Activated naive CD4-positive, alpha-beta T cell treated with anti-CD3 and anti-CD28 coated beads, Interleukin-2, amount 10 ng/mL, durations not matched to agents 7 days and 5 days (primary cell): ENCODE data around the gene MBP.
A peak's percentile ranks its signal among the peaks of the same experiment; 100 is the strongest.

Experiments used
- CTCF ChIA-PET: fragments of 350-600 bp; sonication (Branson Sonifier 250); formaldehyde crosslinking; loops from one replicate; lab custom pipeline; 2021; ENCODE audit warnings: antibody characterized with exemption; lab: Charles Lee
- DNase-seq: peaks from one replicate; pipeline ENCODE4 v3.0.0-alpha.2; 2020
- H3K27ac Mint-ChIP-seq: one replicate; pipeline ENCODE4 v1.8.0; 2021; ENCODE audit warnings: mild to moderate bottlenecking, moderate library complexity, mixed read lengths
- H3K27me3 Mint-ChIP-seq: one replicate; pipeline ENCODE4 v1.8.0; 2021; ENCODE audit warnings: mild to moderate bottlenecking, mixed read lengths
- H3K36me3 Mint-ChIP-seq: one replicate; pipeline ENCODE4 v1.8.0; 2021; ENCODE audit warnings: mixed read lengths
- H3K4me1 Mint-ChIP-seq: one replicate; pipeline ENCODE4 v1.8.0; 2021; ENCODE audit warnings: mixed read lengths
- H3K4me3 Mint-ChIP-seq: one replicate; pipeline ENCODE4 v1.8.0; 2021; ENCODE audit warnings: mild to moderate bottlenecking, moderate library complexity, mixed read lengths
- H3K9me3 Mint-ChIP-seq: one replicate; pipeline ENCODE4 v1.8.0; 2021; ENCODE audit warnings: mixed read lengths

The MBP gene

DNA sequence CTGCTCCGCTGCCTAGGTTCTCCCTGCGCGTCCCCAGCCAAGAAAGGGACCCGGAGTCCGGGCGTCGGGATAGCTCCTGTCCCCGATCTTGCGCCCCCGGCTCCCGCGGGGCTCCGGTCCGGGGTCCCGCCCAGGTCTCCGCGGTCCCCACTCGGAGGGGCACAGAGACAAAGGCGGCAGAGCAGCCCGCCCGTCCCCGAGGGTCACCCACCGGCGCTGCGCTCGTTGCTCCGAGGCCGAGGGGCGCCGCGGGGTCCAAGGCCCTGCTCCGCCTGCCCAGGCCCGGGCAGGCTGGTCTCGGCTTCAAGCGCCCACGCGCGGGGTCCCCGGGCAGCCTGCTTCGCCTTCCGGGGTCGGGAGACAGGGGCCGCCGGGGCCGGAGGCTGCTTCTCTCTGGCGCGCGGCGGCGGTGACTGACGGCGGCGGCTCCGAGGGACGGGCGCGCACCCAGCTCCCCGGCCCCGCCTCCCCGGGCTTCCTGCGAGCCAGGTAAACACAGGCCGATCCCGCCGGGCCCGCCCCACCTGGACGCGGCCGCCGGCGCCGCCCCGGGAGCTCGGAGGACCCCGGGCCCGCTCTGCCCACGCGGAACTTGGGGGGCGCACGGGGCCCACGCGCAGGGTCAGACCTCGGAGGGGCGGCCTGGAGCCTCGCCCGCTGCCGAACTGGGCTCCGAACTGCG, at the start of gene MBP:
MBP (minus strand) TSS at position 415 of the 682 bp plus-strand sequence. CDS start 27,522 bp downstream, outside the sequence.
- Mint-ChIP-seq H3K27me3 (no peaks in the 10 kb centered on the region), H3K4me3 (peak within 1 kb of the TSS; percentile 95), H3K27ac (peak within 1 kb of the TSS; percentile 96), H3K4me1 (peaks cover 63% of the 10 kb centered on the region), H3K36me3 (peaks cover 29% of the 10 kb centered on the region), H3K9me3 (no peaks in the 10 kb centered on the region)
- CTCF ChIA-PET = interaction anchor here (1.0 to 2.0 kb wide), 7 partner anchors 28 to 132 kb away, joined by 3 to 4 read pairs (median 3); no protein-coding TSS in a partner anchor
- peak; percentile 85 for DNase-seq

- H3K27me3 Mint-ChIP-seq = no peaks in the 10 kb centered on the region
- peaks cover 2% of the 10 kb centered on the region for H3K9me3 Mint-ChIP-seq
- H3K27ac Mint-ChIP-seq = no peak overlapping the region
- CTCF ChIA-PET = interaction anchor here (1.2 kb wide), 1 partner anchor 14 kb away, joined by 3 read pairs; no protein-coding TSS in a partner anchor
- no peak overlapping the region for H3K4me3 Mint-ChIP-seq
- no peaks in the 10 kb centered on the region for H3K4me1 Mint-ChIP-seq
- no peaks in the 10 kb centered on the region for H3K36me3 Mint-ChIP-seq
- DNase-seq = no peak
Measured at GRCh38 chr18:77181950-77182707, 49.5 kb upstream of the MBP start.

DNA sequence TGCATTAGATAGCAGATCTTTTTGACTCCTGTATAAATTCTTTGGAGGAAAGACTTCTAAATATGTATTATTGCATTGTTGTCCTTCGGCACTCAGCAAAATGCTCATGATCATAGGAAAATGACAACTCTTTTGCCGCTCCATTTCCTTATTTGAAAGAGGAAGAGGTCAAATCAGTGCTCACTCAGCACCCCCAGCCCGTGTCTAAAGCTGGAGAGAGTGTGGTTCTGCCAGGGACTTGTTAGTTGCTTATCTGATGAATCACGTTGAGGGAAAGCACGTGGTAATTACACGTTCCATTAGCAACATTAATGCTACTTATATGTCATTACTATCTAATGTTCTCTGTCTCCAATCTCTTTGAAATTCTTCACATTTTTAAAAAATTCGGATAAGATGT, 46.0 kb upstream of the MBP start:
- Mint-ChIP-seq H3K27ac (no peak overlapping the region), H3K36me3 (no peaks in the 10 kb centered on the region), H3K9me3 (no peaks in the 10 kb centered on the region), H3K4me3 (no peak overlapping the region), H3K4me1 (no peaks in the 10 kb centered on the region), H3K27me3 (no peaks in the 10 kb centered on the region)
- CTCF ChIA-PET = interaction anchor here (0.7 to 1.6 kb wide), 2 partner anchors 75 to 178 kb away, joined by 3 to 4 read pairs; no protein-coding TSS in a partner anchor
- no peak for DNase-seq

- no peaks in the 10 kb centered on the region for H3K36me3 Mint-ChIP-seq
- no peak for DNase-seq
- no peaks in the 10 kb centered on the region for H3K4me1 Mint-ChIP-seq
- H3K27ac Mint-ChIP-seq = no peak overlapping the region
- no peaks in the 10 kb centered on the region for H3K9me3 Mint-ChIP-seq
- H3K27me3 Mint-ChIP-seq = peaks cover 4% of the 10 kb centered on the region
- CTCF ChIA-PET = interaction anchor here (1.6 kb wide), 1 partner anchor 177 kb away, joined by 4 read pairs; no protein-coding TSS in a partner anchor
- no peak overlapping the region for H3K4me3 Mint-ChIP-seq
Measured at GRCh38 chr18:77177009-77177408, 44.4 kb upstream of the MBP start.

GRCh38 chr18:77173275-77174030, 40.9 kb upstream of the MBP start:
- no peak overlapping the region for H3K4me3 Mint-ChIP-seq
- H3K9me3 Mint-ChIP-seq = no peaks in the 10 kb centered on the region
- no peaks in the 10 kb centered on the region for H3K4me1 Mint-ChIP-seq
- no peak overlapping the region for H3K27ac Mint-ChIP-seq
- H3K36me3 Mint-ChIP-seq = no peaks in the 10 kb centered on the region
- CTCF ChIA-PET = no interaction called here
- no peak for DNase-seq
- peaks cover 13% of the 10 kb centered on the region for H3K27me3 Mint-ChIP-seq

GRCh38 chr18:77170890-77171410, 38.4 kb upstream of the MBP start:
- Mint-ChIP-seq H3K36me3 (no peaks in the 10 kb centered on the region), H3K27me3 (peaks cover 28% of the 10 kb centered on the region)
- CTCF ChIA-PET = no interaction called here

GRCh38 chr18:77168811-77169311, 36.3 kb upstream of the MBP start:
- CTCF ChIA-PET = no interaction called here
- DNase-seq = no peak
- Mint-ChIP-seq H3K4me1 (no peaks in the 10 kb centered on the region), H3K27ac (no peak overlapping the region), H3K36me3 (no peaks in the 10 kb centered on the region), H3K9me3 (no peaks in the 10 kb centered on the region), H3K27me3 (peaks cover 39% of the 10 kb centered on the region), H3K4me3 (no peak overlapping the region)

More at GRCh38 chr18:77170890-77171410, 38.4 kb upstream of the MBP start:
- Mint-ChIP-seq H3K27ac (no peak overlapping the region), H3K4me3 (no peak overlapping the region), H3K4me1 (no peaks in the 10 kb centered on the region), H3K9me3 (no peaks in the 10 kb centered on the region)
- DNase-seq = no peak

DNA sequence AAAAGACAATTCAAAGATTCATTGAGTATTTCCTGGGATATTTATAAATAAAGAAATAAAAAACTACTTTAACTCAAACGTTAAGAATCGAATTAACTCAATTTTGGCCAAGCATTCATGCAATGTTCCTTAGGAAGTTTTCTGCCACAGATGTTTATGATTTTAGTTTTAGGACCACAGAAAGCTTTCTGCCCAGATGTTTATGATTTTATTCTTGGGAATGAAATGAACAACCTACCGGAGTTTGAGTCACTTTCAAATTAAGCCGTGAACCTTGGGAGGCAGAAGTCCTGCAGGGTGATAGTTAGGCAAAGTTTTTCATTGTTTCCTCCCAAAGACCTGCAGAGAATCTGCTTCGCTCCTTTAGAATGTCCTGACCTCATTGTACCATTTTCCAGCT, 34.7 kb upstream of the MBP start:
- Mint-ChIP-seq H3K36me3 (no peaks in the 10 kb centered on the region), H3K27me3 (peaks cover 37% of the 10 kb centered on the region), H3K9me3 (no peaks in the 10 kb centered on the region), H3K4me3 (no peak overlapping the region), H3K4me1 (no peaks in the 10 kb centered on the region), H3K27ac (no peak overlapping the region)
- CTCF ChIA-PET = no interaction called here
- no peak for DNase-seq

- Mint-ChIP-seq H3K9me3 (no peaks in the 10 kb centered on the region), H3K27me3 (peaks cover 35% of the 10 kb centered on the region), H3K4me3 (no peak overlapping the region), H3K36me3 (no peaks in the 10 kb centered on the region), H3K27ac (no peak overlapping the region), H3K4me1 (no peaks in the 10 kb centered on the region)
- no peak for DNase-seq
- CTCF ChIA-PET = no interaction called here
Measured at GRCh38 chr18:77166523-77166922, 33.9 kb upstream of the MBP start.

GRCh38 chr18:77165503-77166188, 33.1 kb upstream of the MBP start:
- DNase-seq = no peak
- Mint-ChIP-seq H3K27ac (no peak overlapping the region), H3K9me3 (no peaks in the 10 kb centered on the region), H3K36me3 (no peaks in the 10 kb centered on the region), H3K4me1 (no peaks in the 10 kb centered on the region), H3K27me3 (peaks cover 30% of the 10 kb centered on the region), H3K4me3 (no peak overlapping the region)
- CTCF ChIA-PET = no interaction called here

DNA sequence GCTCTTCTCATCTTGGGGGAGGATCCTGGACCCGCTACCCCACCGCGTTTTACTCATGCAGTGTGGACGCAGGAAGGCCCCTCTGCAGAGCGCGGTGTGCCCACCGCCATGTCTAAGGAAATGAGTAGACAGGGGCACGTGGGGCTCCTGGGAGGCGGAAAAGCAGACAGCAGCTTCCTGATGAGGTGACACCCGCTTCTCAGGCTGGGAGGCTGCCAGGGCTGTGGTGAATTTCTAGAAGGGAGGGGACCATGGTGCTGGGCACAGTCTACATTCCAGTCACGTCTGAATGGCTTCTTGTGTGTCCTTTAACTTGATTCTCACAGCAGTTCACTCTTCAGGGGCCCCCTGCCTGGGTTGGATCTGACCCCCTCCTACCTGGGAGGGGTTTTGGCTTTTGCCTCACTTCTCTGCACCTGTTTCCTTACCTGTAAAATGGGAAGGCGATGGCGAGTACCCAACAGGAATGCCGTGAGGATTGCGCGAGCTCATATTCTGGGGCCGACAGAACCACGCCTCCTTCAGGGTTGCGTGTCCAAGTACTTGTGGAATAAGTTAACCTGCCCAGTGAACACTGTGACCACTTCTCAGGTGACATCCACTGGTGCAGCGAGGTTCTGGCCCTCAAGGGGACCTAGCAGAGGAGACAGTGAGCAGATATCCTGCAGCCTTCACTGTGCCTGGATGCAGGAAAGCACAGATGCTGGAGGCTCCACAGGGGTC, 32.3 kb upstream of the MBP start:
- no peak overlapping the region for H3K27ac Mint-ChIP-seq
- no peaks in the 10 kb centered on the region for H3K9me3 Mint-ChIP-seq
- H3K36me3 Mint-ChIP-seq = no peaks in the 10 kb centered on the region
- no peaks in the 10 kb centered on the region for H3K4me1 Mint-ChIP-seq
- CTCF ChIA-PET = no interaction called here
- no peak overlapping the region for H3K4me3 Mint-ChIP-seq
- DNase-seq = no peak
- H3K27me3 Mint-ChIP-seq = peaks cover 33% of the 10 kb centered on the region

- peaks cover 35% of the 10 kb centered on the region for H3K27me3 Mint-ChIP-seq
- CTCF ChIA-PET = no interaction called here
- no peaks in the 10 kb centered on the region for H3K9me3 Mint-ChIP-seq
- no peaks in the 10 kb centered on the region for H3K4me1 Mint-ChIP-seq
- DNase-seq = no peak
- H3K36me3 Mint-ChIP-seq = no peaks in the 10 kb centered on the region
- no peak overlapping the region for H3K4me3 Mint-ChIP-seq
- no peak overlapping the region for H3K27ac Mint-ChIP-seq
Measured at GRCh38 chr18:77164026-77164425, 31.4 kb upstream of the MBP start.

DNA sequence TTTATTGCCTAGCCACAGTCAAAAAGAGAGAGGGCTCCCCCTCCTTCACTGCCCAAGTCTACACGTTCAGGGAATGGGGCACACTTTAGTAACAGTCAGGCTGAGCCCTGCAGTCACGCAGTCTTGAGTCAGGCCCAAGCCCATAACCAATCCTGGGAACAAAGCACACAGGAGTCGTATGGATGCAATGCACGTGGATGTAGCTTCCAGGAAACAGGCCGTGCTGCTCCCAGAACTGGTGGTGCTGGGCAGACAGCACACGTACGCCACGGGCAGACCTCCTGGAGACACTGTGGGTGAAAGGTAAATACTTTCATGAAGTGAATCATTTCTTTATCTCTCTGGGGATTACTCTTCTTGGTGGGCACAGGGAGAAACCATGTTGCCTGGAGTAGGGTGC, 30.0 kb upstream of the MBP start:
- CTCF ChIA-PET = no interaction called here
- Mint-ChIP-seq H3K9me3 (no peaks in the 10 kb centered on the region), H3K36me3 (no peaks in the 10 kb centered on the region), H3K27me3 (peaks cover 39% of the 10 kb centered on the region), H3K27ac (no peak overlapping the region), H3K4me3 (no peak overlapping the region), H3K4me1 (no peaks in the 10 kb centered on the region)
- no peak for DNase-seq
